Lung (tissue), 12 donors: ENCODE data around the gene COQ9. TPM values are rescaled to one million over a fixed set of nuclear protein-coding genes. Genes with fewer than 3 reads are reported as not detected.

Source experiments
- ATAC-seq: fragments of 200-7000 bp; cut with Tn5 transposase; one replicate; pipeline ENCODE4 v1.9.1; 2020; ENCODE audit warnings: moderate number of reproducible peaks; ENCODE audit not compliant: insufficient read depth, low FRiP score
- DNase-seq, 3 donors: peaks; one replicate each; pipeline ENCODE4 v3.0.0-alpha.2; 2013 to 2017
- H3K27ac ChIP-seq, 2 donors: one replicate each; pipeline ENCODE4 v1.5.1; 2013; ENCODE audit warnings: mild to moderate bottlenecking in 2 of 2, moderate library complexity in 2 of 2, control low read depth in 1 of 2, inconsistent platforms in 1 of 2, low read depth in 1 of 2, low read length in 1 of 2
- H3K27me3 ChIP-seq, 3 donors: one replicate each; pipeline ENCODE4 v1.5.1; 2013; ENCODE audit warnings: low read length in 2 of 3; ENCODE audit not compliant: control insufficient read depth in 3 of 3, insufficient read depth in 3 of 3
- H3K36me3 ChIP-seq, 4 donors: one replicate each; pipeline ENCODE4 v1.5.1; 2013; ENCODE audit warnings: low read length in 4 of 4, mild to moderate bottlenecking in 1 of 4, moderate library complexity in 1 of 4; ENCODE audit not compliant: control insufficient read depth in 4 of 4, insufficient read depth in 4 of 4
- H3K4me1 ChIP-seq, 5 donors: one replicate each; pipeline ENCODE4 v1.5.1; 2013; ENCODE audit warnings: low read length in 5 of 5, mild to moderate bottlenecking in 2 of 5, moderate library complexity in 1 of 5; ENCODE audit not compliant: control insufficient read depth in 5 of 5, insufficient read depth in 5 of 5
- H3K4me3 ChIP-seq: one replicate; pipeline ENCODE4 v1.5.1; 2013; ENCODE audit warnings: mild to moderate bottlenecking, control low read depth, moderate library complexity
- H3K9ac ChIP-seq, 2 donors: one replicate each; pipeline ENCODE4 v1.5.1; 2013; ENCODE audit warnings: low read length in 2 of 2, control low read depth in 1 of 2; ENCODE audit not compliant: insufficient read depth in 1 of 2
- H3K9me3 ChIP-seq, 4 donors: one replicate each; pipeline ENCODE4 v1.5.1; 2013; ENCODE audit warnings: low read length in 3 of 4, mild to moderate bottlenecking in 1 of 4, moderate library complexity in 1 of 4; ENCODE audit not compliant: control insufficient read depth in 4 of 4, insufficient read depth in 3 of 4
- CTCF ChIP-seq: IDR thresholded peaks from 2 replicates; pipeline ENCODE4 v1.5.1; 2012; ENCODE audit warnings: mild to moderate bottlenecking; ENCODE audit errors: control extremely low read depth, extremely low read depth
- WGBS, 2 donors: extraction: QIAGEN DNeasy Blood & Tissue Kit; methylation state at CpG; one replicate each; pipeline ENCODE4 v1.1.7; 2013; 5-methylcytosine and 5-hydroxymethylcytosine counted together
- polyA plus RNA-seq, 2 donors: library from polyadenylated mRNA; stranded (reverse); fragments of 200-250 nt; gene quantifications; one replicate each; pipeline ENCODE4 v1.2.1, GENCODE V29; 2013
- total RNA-seq, 2 donors: library from RNA; depleted of rRNA in 1 of 2; stranded (reverse); fragments of >200 nt in 1 of 2; gene quantifications; one replicate each; pipeline ENCODE4 v1.2.1, GENCODE V29; 2014 to 2021
- donor health status: control.
- donor health status: control.
- donor health status: Bipolar disorder and iron deficiency.
- donor health status: healthy.
- donor health status: DM: yes; HTN: yes; CAD: no.

The COQ9 gene
- total and polyA plus RNA-seq, 4 donors = 42.2 to 59.5 (median 46.8) TPM

DNA sequence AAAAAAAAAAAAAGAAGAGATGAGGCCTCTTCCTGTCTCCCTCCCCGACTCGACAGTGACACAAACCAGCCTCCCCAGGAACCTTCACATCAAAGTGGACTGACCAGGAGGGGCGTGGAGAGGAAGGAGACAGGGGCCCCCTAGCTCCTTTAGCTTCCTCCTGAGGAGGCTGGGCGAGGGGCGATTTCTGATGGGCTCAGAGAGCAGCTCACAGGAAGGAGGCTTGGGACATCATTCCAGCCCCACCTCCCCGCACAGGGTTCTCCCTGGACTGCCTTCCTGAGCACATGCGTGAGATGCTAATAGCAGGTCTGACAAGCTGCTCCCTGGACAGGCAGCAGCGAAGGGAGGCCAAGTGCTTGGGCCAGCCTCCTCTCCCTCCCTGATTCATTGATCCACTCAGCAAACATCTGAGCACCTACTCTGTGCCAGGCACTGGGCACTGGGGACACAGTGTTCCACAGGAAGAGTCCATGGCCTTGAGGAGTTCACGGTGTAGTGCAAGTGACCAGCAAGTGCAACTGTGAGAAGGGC is 53.4 kb downstream of the COQ9 start:
- WGBS, 2 donors = 39 to 47% methylated on average over 9 of the region's 9 CpGs
- no peaks in the 10 kb centered on the region for H3K36me3 ChIP-seq
- no peak overlapping the region for H3K27ac ChIP-seq
- no peak overlapping the region for H3K9ac ChIP-seq
- H3K9me3 ChIP-seq = no peaks in the 10 kb centered on the region
- TF ChIP-seq CTCF = no peak
- ATAC-seq (no peak), DNase-seq (peak in 1 of 3 donors; percentile 42)
- no peak overlapping the region for H3K4me3 ChIP-seq
- H3K27me3 ChIP-seq = no peaks in the 10 kb centered on the region
- H3K4me1 ChIP-seq = peaks cover 0 to 27% (median 4%) of the 10 kb centered on the region in 5 donors

DNA sequence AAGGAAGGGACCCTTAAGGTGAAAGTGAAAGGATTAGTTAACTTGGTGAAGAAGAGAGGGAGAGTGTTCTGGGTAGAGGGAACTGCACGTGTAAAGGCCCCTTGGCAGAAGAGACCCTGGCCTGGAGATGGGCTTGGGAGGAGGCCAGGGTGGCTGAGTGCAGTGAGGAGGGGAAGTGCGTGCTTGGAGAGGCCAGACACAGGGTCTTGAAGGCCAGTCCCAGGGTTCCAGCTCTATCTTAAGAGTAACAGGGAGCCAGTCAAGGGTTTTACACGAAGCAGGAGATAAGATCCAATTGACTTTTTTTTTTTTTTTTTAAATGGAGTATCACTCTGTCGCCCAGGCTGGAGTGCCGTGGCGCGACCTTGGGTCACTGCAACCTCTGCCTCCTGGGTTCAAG is 54.2 kb downstream of the COQ9 start:
- Histone ChIP-seq H3K27ac (no peak overlapping the region), H3K27me3 (no peaks in the 10 kb centered on the region), H3K9me3 (no peaks in the 10 kb centered on the region), H3K4me1 (peaks cover 0 to 27% (median 4%) of the 10 kb centered on the region in 5 donors), H3K4me3 (no peak overlapping the region), H3K36me3 (no peaks in the 10 kb centered on the region), H3K9ac (no peak overlapping the region)
- no peak for TF ChIP-seq CTCF
- ATAC-seq = no peak
- WGBS, 2 donors = 62 to 72% methylated on average over 7 of the region's 7 CpGs
- DNase-seq = no peak

DNA sequence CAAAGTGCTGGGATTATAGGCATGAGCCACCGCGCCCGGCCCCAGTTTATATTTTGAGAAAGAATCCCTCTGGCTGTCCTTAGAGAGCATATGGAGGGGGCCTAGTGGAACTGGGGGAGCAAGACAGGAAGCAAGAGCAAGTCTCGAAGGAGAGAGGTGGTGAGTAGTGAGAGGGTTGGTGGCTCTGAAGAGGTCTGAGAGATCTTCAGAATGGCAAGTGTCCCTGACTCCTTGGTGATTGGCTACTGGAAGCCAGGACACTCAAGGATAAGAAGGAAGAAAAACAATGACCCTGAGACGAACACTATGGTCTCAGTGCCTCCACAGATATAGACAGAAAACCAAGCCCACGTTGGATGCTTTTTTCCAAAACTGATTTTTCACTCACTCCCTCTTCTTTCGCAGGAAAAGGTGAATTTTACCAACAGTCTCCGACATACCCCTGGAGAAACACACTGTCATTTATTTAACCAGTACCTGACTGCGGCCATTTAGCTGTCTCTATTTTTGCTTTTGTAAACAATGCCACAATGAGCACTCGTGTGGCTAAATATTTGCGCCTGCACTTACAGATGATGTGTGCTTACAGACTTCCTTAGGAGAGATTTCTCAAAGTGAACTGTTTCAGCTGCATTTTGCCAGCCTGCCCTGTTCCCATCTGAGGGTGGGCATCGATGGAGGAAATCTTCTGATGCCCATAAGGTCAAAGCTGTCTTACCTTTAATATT is 54.9 kb downstream of the COQ9 start:
- Histone ChIP-seq H3K27ac (no peak overlapping the region), H3K36me3 (no peaks in the 10 kb centered on the region), H3K9ac (no peak overlapping the region), H3K27me3 (no peaks in the 10 kb centered on the region), H3K9me3 (no peaks in the 10 kb centered on the region), H3K4me1 (peaks cover 0 to 29% (median 4%) of the 10 kb centered on the region in 5 donors), H3K4me3 (no peak overlapping the region)
- ATAC-seq (peak; percentile 68), DNase-seq (no peak)
- no peak for TF ChIP-seq CTCF
- 64 to 77% methylated on average over 12 of the region's 12 CpGs for WGBS, 2 donors

GRCh38 chr16:57503366-57503765 is 56.1 kb downstream of the COQ9 start:
- no peak overlapping the region for H3K4me3 ChIP-seq
- no peak overlapping the region for H3K27ac ChIP-seq
- no peak overlapping the region for H3K9ac ChIP-seq
- peaks cover 0 to 41% (median 4%) of the 10 kb centered on the region in 5 donors for H3K4me1 ChIP-seq
- no peak for TF ChIP-seq CTCF
- no peak for DNase-seq
- H3K36me3 ChIP-seq = no peaks in the 10 kb centered on the region
- no peak for ATAC-seq
- 70 to 82% methylated on average over 15 of the region's 15 CpGs for WGBS, 2 donors
- H3K9me3 ChIP-seq = no peaks in the 10 kb centered on the region
- H3K27me3 ChIP-seq = no peaks in the 10 kb centered on the region
